Measurements from ENCODE around the gene GALNT10. TPM values are rescaled to one million over a fixed set of nuclear protein-coding genes. Genes with fewer than 3 reads are reported as not detected.

GALNT10 gene
- total and polyA plus RNA-seq, 9 of the 15 experiments (the other 6 are each of a cell fraction or from before 2014, with no cell fraction given): 4.6 to 37.1 (median 13.3) TPM

- TF ChIP-seq ZC3H4 (CRISPR knock-in tag; IDR thresholded peaks at IDR 0.05; ENCODE audit: borderline replicate concordance) (no peak), MYNN (IDR thresholded peaks at IDR 0.05) (peak; percentile 84; the same call in 1 of the 2 replicates), MYNN (CRISPR knock-in tag; IDR thresholded peaks at IDR 0.05) (no peak), DACH1 (IDR thresholded peaks at IDR 0.05; ENCODE audit: partially characterized antibody) (peak; percentile 81), YY1 (IDR thresholded peaks at IDR 0.05; ENCODE audit: borderline replicate concordance in 1 of 3, control insufficient read depth in 1 of 3, extremely low read depth in 1 of 3, insufficient read depth in 3 of 3, insufficient read length in 1 of 3, insufficient replicate concordance in 2 of 3, low read depth in 1 of 3, low read length in 2 of 3) (no peak), JUNB (CRISPR knock-in tag; conservative IDR thresholded peaks at IDR 0.05) (no peak), ZNF75A (CRISPR knock-in tag; IDR thresholded peaks at IDR 0.05) (0 out of 2 replicates have a peak, but pooled peaks have one; percentile 29), DMBX1 (CRISPR knock-in tag; IDR thresholded peaks at IDR 0.05; ENCODE audit: borderline replicate concordance) (peak; percentile 77), PATZ1 (CRISPR knock-in tag; IDR thresholded peaks at IDR 0.05; ENCODE audit: borderline replicate concordance) (no peak), ZNF644 (tag; IDR thresholded peaks at IDR 0.05; ENCODE audit: low read depth) (peak; percentile 52; the same call in 1 of the 2 replicates), FOXJ2 (tag; IDR thresholded peaks at IDR 0.05) (no peak), TFAM (CRISPR knock-in tag; conservative IDR thresholded peaks at IDR 0.05) (no peak), SMARCE1 (IDR thresholded peaks at IDR 0.05) (peak; percentile 84), CHD4 (IDR thresholded peaks at IDR 0.05; ENCODE audit: insufficient read depth, insufficient replicate concordance, low read depth, low read length, poor library complexity, severe bottlenecking) (no peak), ZNF165 (CRISPR knock-in tag; IDR thresholded peaks at IDR 0.05; ENCODE audit: borderline replicate concordance) (no peak), ZFPM2 (CRISPR knock-in tag; IDR thresholded peaks at IDR 0.05) (no peak), ARID3B (CRISPR knock-in tag; IDR thresholded peaks at IDR 0.05; ENCODE audit: borderline replicate concordance) (no peak), TEAD1 (CRISPR knock-in tag; IDR thresholded peaks at IDR 0.05) (peak in 1 of 2 experiments; percentile 38; a peak in 1 of 4 replicates), HNRNPH1 (optimal IDR thresholded peaks at IDR 0.05; ENCODE audit: low read depth, low read length) (no peak), ELK1 (CRISPR knock-in tag; IDR thresholded peaks at IDR 0.05) (no peak), ZNF764 (CRISPR knock-in tag; IDR thresholded peaks at IDR 0.05; ENCODE audit: low read depth) (no peak), NR3C1 (CRISPR knock-in tag; IDR thresholded peaks at IDR 0.05) (no peak), TBP (optimal IDR thresholded peaks at IDR 0.05; ENCODE audit: low read depth, low read length) (no peak)
- TF ChIP-seq, protein P1, sequence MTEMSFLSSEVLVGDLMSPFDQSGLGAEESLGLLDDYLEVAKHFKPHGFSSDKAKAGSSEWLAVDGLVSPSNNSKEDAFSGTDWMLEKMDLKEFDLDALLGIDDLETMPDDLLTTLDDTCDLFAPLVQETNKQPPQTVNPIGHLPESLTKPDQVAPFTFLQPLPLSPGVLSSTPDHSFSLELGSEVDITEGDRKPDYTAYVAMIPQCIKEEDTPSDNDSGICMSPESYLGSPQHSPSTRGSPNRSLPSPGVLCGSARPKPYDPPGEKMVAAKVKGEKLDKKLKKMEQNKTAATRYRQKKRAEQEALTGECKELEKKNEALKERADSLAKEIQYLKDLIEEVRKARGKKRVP (CRISPR knock-in tag; IDR thresholded peaks at IDR 0.05): peak; percentile 46; the same call in 1 of the 2 replicates
These were observed 183.2 kb downstream of the GALNT10 start (continued) for GRCh38 chr5:154373729-154374179.

Measured in K562 (cell line).